ENCODE results near the gene DLGAP5.

Gene DLGAP5

DNA sequence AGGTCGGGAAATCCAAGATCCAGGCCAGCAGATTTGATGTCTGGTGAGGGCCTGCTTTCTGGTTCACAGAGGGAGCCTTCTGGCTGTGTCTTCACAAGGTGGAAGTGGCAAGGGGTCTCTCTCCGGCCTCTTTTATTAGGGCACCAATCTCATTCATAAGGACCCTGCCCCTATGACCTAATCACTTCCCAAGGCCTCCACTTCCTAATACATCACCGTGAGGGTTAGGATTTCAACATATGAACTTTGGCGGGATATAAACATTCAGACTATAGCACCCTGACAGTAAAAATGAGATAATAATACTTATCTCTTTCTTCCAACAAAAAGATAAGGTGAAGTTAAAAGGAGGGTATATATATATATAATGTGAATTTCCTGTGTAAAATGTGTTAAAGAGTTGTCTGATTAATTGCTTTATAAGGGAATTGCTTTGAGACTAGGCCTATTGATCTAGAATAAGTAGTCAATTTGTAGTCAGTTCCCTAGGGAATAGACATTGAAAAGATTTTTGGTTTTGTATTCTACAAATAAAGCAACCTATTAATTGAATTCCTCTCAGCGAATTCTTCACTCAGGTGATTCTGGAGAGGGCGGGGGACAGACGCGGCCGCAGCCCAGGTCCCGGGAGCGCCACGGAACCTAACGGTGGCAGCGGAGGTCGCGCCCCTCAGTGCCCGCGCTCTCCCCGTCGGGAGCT lies 62.8 kb downstream of the DLGAP5 start:
- DNase-seq: no peak

DNA sequence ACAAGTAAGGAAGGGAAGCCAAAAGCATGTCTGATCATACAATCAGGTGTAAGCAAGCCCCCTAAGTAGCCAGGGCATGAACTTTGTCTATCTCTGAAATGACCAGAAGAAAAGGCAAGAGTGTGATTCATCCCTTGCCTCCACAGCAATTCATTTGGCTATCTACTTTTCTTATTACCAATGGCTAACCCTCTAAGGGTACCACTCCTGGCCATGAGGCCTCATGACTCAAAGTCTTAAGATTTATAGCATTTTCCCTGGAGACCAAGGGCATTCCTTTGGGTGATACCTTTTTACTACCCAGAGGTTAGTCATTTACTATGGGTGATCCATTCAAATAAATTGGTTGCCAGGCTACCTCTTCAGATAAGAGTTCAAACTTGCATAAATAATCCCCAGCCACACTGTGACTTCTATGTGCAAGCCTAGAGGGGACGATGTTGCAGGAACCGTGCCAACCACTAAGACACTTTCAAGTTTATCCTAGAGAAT lies 63.9 kb downstream of the DLGAP5 start:
- DNase-seq: no peak

DNA sequence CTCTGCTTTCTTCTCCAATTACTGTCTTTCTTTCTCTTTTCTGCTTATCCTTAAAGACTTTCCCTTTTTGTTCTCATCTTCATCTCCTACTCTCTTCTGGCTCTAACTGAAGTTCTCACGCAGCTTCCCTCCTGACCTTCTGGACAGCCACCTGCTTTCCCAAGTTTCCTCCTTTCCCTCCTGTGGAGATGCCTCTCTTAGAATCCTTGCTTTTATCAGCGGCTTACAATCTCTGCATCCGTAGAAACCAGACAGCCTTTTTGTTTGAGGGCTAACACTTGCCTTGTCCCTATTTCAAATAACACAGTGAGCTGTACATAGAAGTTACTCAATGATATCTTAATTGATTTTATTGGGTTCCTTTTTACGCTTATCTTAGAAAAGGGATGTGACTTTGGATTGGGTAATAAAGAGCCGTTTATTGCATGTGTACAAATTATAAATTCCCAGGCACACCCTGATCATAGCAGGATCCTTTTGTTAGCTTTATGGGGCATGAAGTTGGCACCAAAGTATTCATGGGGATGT lies 64.4 kb downstream of the DLGAP5 start:
- no peak for DNase-seq

DNA sequence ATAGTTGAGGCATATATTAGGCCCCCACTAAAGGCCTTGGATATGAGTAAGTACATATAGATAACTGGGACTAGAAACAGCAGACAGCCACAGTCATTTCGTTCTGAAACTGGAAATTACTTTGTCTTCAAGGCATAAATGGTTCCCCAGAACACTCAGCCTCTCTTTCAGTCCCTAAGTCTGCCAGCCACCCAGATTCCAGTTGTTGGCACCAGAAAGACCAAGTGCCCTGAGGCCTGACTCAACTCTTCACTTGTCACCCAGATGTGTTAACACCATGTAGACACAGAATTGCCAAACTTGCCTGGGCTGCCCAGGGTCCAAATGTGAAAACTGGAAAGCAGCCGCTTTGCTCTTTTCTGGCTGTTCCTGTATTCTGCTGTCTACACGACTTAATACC lies 65.4 kb downstream of the DLGAP5 start:
- DNase-seq: no peak

DNA sequence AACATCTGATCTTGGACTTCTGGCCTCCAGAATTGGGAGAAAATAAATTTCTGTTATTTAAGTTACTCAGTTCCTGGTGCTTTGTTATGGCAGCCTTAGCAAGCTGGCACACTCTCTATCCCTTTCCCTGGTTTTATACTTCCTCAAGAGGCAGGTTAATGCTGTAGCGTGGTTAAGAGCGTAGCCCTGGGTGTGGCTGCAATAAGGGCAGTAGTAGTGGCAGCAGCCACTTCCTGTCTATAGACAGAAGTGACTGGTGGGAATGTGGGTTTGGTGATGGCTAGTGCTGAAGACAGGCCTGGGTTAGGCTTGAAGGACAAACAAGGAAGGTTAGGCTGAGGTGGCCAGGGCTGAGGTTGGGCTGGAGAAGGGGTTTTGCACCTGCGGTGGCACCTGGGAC lies 66.0 kb downstream of the DLGAP5 start:
- DNase-seq: no peak

DNA sequence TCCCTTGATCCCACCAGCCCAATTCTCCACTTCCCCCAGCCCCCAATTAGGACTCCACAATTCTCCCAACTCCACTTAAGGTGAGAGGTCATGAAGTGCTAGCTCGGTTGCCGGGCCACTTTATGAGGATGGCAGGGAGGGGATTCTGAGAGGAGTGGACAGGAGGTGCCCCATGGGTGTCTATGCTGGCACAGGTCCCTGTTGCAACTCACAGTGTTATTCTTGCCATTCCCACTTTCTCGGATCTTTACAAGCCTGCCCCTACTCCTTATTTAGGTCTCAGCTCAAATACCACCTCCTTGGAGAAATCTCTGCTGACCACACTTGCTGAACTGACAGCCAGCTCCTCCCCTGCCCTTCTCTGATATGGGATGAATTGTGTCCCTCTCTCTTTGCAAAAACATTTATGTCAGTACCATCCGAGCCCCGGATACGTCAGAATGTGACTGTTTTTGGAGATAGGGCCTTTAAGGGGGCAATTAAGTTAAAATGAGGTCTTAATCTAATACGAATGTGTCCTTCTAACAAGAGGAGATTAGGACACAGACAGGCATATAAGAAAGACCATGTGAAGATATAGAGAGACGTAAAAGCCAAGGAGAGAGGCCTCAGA lies 66.5 kb downstream of the DLGAP5 start:
- DNase-seq: no peak

DNA sequence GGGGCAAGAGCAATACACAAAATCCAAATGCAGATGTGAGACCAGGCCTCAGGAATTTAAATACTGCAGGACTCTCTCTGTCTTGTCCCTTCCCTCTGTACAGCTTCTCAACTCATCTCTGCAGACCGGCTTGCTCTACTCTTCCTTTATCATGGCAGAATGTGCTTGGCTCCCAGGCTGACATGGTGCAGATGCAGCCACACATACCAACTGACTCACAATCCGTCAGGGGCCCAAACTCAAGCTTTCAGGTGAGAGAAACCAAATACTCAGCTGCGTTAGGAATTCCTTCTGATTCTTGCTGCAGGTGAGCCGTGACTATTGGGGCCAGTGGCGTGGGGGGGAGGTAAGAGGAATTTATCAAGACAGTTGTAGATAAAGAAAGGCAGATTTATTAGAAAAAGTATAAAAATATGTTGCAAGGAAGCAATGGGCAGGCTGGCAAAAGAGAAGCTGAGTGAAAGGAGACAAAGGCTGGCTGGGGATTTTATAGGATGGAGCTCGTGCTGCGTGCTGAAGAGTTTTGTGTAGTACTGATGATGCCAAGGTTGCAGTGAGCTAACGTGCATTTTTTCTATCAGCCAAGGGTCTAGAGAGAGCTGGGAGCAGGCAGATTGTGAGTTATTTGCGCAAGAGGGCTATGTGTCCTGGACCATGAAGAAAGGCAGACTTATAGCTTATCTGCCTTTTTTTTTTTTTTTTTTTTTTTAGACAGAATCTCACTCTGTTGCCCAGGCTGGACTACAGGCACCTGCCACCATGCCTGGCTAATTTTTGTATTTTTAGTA lies 67.3 kb downstream of the DLGAP5 start:
- no peak for DNase-seq

DNA sequence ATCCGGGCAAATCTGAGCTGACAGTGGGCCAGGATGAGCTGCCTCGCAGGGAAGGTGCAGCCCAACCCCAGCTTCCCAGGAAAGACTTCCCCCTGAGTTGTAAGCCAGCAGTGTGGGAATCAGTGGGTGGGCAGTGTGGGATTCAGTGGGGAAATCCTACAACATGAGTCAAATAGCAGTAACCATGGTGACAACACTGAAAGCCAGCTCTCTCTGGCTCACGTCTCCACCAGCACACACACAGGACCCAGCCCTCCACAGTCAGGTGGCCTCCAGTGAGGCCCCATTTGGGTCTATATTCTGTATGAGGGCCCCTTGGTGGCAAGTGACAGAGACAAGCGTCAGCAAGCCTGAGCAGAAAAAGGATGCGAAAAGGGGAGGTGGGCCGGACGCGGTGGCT lies 68.3 kb downstream of the DLGAP5 start:
- no peak for DNase-seq

DNA sequence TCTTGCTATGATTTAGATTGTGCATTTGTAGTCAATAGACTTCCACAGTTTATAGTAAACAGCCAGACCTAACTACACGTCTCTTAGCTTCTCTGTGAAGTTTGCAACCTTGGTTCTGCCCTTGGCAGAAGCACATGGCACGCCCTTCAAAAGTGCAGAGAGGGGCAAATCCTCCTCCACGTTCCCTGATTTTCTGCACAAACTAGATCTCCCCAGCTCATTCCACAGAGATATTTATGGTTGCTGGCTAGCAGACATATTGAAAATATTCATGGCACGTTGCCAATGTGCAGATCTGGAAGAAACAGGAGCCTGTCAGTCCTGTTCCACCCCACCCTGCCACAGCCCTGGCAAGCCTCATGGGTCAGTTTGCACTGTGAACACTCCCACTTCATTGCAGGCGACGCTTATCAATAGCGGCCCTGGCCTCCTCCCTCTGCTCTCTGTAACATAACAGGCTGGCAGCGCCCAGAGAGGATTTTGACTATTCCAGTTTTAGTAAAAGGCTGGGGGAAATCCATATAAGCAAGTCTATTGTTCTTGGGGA lies 68.9 kb downstream of the DLGAP5 start:
- DNase-seq: no peak

DNA sequence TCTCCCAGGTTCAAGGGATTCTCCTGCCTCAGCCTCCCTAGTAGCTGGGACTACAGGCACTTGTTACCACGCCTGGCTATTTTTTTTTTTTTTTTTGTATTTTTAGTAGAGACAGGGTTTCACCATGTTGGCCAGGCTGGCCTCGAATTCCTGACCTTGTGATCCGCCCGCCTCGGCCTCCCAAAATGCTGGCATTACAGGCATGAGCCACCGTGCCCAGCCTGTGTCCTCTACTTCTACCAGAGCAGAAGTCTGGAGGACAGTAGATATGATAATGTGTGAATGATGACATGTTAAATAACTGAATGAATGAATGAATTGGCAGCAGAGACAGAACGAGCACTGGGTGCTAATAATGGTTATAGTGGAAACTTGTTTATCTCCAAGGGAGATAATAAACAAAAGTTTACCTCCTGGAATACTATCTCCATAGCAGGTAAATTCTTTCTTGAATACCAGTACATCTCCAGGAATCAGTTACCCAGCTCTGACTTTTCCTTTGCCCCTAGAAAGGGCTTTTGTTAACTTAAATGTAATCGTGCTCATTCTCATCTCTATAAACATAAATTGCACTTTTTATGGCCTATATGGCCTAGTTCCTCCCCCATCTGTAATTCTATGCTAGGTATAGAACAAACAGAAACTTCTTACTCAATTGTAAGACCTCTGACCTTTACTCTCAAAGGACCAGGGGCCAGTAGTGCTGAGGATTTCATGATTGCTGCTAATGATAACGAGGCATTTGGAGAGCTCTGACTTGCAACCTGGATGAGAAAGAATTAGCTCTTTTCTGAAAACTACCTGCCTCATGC lies 69.6 kb downstream of the DLGAP5 start:
- DNase-seq: no peak

DNA sequence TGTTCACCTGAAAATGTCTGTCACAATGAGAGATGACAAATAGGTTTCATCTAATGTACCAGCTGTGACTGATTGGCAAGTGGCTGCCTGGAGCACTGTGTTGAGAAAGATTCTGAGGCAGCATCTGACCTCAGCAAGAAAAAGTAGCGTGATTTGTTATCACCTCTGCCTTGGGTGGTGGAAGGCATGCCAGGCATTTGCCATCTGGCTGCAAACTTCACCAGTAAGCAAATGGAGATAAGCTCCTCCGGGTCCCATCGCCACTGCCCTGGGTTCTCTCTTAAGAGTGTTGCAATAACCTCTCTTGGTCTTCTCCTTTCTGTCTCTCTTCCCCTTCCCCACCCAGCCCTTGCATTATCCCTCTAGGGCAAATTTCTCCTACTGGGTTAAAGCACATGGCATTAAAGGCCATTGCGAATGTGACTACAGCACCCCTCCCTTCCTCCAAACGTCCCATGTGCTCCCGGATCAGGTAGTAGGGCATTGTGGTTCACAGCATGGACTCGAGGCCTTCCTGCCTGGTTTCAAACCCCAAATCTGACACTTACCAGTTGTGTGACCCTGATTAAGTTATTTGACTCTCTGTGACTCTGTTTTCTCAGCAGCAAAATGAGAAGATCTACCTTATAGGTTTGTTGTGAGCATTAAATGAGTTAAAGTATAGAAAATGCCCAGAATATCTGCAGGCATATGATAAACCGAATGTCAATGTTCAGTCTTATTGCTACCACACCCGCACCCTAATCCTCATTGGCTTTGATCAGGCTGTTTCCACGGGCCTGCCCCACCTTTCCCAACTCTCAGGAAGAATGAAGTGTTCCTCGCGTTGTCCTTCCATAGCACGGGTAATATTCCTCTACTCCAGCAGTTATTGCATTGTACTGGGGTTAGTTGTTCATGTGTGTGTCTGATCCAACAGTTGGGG lies 70.6 kb downstream of the DLGAP5 start:
- no peak for DNase-seq

DNA sequence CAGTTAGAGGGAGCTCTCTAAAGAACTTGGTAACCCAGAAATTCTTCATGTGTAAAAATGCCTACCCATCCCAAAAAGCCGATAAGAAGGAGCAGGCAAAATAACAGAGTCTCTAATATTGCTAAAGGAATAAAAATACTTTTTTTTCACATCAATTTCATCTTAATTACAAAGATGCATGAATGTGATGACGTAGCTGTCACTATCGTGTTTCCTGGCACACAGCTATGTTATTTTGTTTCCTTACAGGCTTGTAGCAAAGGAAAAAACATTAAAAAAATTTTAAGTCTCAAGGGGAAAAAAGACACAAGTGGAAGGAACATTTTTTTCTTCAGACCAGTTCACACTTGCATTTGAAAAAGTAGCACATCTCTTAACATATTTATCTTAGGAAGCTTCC lies 72.6 kb downstream of the DLGAP5 start:
- DNase-seq: no peak

DNA sequence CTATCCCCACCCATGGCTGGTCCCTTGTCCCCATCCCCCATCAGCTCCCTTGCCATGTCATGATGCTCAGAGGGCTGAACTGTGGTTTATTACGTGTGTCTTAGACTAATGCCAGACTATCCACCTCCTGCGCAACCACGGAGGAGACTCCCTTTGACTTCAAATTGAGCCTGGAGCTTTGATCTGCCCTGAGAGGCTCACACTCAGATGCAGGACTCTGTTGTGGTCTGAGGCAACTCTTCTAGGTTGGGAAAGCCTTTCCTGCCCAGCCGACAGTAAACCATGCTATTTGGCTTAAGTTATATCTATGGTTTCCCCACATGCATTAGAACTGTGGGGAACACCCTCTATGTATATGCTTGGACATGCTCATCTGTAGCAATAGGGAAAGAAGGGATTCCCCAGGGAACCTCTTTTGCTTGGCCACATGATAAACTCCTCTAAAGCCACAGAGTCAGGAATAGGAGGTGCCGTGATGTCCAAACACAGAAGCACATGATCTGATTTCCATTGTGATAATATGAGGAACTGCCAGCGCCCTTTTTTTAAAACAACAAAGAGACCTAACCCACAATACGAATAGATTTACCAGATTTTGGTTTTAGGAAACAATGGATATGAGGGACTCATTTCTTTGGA lies 73.5 kb downstream of the DLGAP5 start:
- DNase-seq: no peak

DNA sequence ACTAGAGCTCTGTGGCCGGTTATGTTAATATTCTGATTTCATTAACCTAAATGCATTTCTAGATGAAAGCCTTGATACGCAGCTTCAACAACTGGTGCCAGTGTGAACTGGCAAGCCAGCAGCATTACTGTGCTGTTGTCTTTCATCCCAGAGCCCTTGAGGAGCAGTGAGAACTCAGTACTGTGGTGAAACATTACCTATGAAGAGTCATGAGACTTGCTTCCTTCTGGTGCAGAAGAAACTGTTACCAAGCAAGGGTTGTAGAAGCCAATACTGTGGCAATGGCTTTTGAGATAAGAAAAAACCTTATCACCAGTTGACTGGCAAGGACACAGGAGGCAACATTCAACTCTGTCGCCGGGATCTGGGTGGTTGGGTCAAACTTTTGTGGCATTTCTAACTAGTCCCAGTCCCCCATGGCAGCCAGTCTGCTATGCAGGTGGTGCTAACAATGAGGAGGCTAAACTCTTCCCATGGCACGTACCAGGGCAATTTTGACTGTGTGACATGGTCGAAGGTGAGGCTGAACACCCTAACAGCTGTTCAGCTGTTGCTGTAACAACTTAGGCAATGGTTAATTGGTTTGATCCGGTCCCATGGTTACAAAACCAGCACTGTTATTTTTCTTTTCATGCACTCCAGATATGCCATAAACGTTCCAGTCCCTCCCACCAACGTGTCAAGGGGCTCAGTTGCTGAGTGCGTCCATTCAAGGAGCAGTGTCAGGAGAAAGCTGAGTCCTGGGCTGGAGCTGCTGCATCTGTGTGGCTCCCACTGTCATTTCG lies 74.9 kb downstream of the DLGAP5 start:
- no peak for DNase-seq

DNA sequence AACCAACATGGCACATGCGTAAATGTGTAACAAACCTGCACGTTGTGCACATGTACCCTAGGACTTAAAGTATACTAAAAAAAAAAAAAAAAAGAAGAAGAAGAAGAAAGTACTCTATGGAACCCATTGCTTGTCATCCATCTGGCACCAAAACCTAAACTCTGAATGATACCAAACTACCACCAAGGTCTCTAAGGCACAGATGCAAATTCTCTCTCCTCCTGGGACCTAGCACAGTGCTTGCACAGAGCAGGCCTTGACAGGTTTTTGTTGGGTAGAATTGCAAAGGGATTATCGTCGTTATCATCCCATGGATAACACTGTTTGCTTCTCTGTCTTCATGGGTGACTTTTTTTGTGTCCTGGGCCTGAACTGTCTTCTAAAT lies 75.5 kb downstream of the DLGAP5 start:
- no peak for DNase-seq

DNA sequence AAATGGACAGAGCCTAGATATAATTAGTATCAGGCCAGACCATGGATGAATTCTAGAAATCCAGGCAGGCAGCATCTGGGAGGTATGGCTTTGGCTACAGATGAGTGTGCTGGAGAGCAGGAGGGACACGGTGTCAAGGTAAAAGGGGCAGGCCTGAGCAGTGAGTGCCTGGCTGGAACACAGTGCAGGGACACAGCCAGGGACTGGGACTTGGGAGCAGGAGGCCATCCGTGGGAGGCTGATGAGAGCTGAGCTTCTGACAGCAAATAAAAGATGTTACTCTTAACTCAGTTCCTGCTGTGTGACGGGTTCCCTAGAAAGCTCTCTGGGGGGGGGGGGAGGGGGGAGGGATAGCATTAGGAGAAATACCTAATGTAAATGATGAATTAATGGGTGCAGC lies 75.9 kb downstream of the DLGAP5 start:
- no peak for DNase-seq

DNA sequence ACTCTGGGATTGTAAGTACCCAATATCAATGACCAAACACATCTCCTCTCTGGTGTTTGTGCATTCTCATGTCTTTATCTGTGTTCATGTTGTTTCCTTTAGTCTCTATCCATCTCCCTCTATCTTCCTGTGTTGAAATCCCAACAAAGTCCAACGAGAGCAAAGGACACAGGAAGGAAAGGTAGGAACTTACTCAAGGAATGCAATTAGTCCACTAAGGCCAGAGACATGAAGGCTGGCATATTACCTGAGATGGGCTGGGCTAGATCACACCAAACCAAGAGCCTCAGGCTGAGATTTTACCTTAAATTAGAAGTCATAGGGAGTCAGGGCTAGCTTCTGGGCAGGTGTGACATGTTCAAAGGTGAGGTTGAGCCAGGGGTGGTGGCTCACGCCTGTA lies 76.7 kb downstream of the DLGAP5 start:
- no peak for DNase-seq

DNA sequence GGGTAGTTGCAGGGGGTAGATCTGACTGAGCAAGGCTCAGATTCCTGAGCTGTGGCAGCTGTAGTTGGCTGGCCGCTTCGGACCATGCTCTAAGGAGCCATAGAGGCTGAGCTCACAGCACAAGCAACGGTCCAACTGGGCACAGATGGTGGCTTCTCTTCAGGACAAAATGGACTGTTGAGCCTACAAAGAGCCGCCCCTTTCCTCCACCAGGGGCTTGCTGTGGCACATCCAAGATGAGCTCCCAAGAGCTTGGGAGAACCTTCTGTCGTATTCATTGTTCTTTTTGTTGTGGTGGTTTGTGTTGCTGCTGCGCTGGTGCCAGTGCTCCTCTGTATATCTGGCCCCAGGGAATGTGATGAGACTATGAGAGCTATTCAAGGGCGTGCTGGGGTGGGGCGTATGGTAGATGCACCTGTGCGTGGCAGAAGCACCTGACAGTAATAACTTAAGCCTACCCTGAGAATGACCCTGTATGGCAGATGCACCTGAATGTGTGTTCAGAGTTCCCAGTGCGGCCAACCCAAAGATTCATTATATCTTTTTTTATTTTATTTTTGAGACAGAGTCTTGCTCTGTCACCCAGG lies 80.2 kb downstream of the DLGAP5 start:
- no peak for DNase-seq

DNA sequence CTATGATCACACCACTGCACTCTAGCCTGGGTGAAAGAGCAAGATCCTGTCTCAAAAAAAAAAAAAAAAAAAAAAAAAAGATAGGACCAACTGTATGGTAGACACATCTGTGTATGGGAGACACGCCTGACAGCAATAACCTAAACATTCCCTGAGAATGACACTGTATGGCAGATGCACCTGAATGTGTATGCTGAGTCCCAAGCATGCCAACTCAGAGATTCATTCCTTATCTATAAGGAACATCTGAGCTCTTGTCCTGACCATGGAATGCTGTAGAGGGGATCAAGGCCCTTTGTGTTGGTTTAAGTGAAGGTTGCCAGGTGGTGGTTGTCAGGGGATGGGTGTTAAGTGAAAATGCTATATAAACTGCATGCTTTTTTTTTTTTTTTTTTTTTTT lies 81.5 kb downstream of the DLGAP5 start:
- DNase-seq: no peak

Data from KG1 (cell line).